NCI-H1436 treated with DMSO at 0.1 percent for 48 hours (cell line): ENCODE measurements around the gene UBE2B.
"Not testable (repeated sequence)": the region's sequence is repeated elsewhere in the genome, so short reads cannot be mapped to it uniquely, and the experiment has no call there.

Experiments
- DNase-seq: peaks from one replicate; lab custom pipeline; 2025; lab: John Stamatoyannopoulos, UW

Gene UBE2B

DNA sequence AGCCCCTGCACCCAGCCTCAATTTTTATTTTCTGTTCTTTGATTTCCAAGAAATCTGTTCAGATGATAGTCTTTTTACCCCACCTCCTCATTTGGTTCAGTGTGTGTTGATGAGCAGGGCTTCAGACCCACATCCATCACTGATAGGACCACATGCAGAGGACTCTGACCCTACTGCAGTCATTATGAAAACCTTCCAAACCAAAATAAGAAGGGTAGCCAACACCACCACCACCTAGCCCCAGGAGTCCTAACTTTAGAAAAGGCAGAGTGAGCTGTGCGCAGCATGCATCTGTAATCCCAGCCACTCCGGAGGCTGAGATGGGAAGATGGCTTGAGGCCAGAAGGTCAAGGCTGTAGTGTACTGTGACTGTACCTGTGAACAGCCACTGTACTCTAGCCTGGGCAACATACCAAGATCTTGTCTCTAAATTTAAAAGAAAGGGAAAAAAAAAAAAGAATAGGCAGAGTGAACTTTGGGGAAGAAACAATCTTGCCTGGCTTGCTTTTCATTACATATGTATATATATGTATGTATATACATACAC lies 27.3 kb downstream of the UBE2B start:
- DNase-seq = no peak

DNA sequence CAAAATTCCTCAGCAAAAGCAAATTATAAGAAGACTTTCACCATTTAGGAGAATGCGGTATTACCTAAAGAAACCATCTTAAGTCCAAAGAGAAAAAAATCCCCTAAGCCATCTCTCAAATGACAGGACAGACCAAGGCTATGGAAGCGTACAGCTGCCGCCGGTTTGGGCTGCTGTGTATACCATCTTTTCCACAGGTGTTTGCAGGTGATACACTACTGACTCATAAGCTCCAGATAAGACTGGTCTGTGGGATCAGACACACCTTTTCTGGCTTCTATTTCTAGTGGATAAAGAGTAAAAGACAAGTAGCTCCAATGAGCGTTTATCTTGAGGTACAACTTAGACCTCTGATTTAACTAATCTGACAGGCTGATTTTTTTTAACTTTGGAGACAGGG lies 32.6 kb downstream of the UBE2B start:
- DNase-seq = no peak

DNA sequence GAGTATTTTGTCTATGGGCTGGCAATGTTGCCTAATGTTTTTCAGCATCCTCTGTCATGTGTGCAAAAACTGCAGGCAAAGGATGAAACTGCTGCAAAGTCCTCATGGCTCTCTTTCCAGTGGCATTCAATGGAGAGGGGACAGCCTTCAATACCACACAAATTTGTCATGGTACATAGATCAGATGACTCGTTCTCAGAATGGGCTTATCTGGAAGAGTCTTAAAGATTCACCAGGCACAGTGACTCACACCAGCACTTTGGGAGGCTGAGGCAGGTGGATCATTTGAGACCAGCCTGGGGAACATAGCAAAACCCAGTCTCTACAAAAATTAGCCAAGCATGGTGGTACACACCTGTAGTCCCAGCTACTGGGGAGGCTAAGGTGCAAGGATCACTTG lies 35.0 kb downstream of the UBE2B start:
- DNase-seq = no peak

DNA sequence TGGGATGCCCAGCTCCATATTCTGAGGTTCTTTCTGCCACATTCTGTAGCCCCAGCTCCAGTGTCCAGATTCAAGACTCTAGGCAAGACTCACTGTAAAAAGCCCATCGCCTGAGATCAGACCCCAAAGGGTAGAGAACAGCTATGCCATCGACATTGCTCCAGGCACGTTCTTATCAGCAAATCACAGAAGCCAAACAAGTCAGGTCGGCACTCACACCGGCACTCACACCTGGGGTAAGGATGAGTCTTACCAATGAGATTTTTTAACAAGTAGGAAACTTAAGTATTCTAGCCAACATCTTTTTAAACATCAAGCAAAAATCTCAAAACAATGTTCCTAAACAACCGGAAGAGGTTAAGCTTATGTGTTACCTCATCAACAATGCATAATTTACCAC lies 38.0 kb downstream of the UBE2B start:
- DNase-seq = no peak

DNA sequence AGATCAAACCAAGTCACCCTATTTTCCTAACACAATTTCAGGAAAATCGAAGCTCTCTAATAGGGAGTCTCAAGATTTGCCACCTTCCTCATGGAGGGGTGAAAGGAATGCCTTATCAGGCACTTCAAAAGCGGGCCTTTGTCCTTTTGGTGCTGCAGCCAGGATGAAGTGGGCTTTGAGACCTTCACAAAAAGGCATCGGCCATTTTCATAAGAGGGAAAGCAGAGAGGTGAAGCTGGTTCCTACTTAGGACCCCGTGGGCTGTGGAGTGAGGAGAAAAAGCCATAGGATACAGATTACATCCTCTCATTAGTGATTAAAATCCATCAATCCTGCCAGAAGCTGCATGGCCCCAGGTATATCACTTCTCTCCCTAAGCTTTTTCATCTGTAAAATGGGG lies 39.5 kb downstream of the UBE2B start:
- DNase-seq = no peak

DNA sequence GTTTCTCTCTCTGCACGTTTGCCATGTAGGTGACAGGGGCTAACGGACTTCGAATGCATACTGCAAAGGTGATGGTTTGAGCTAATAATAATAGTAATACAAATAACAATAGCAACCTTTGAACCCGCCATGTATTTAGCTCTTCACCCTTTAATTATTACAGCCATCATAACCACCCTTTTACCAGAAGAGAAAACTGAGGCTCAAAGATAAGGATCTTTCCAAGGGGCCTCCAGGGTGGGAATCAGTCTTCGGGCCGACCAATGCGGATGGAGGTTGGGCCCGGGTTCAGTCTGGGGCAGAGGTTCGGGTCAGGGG lies 39.8 kb downstream of the UBE2B start:
- no peak for DNase-seq

DNA sequence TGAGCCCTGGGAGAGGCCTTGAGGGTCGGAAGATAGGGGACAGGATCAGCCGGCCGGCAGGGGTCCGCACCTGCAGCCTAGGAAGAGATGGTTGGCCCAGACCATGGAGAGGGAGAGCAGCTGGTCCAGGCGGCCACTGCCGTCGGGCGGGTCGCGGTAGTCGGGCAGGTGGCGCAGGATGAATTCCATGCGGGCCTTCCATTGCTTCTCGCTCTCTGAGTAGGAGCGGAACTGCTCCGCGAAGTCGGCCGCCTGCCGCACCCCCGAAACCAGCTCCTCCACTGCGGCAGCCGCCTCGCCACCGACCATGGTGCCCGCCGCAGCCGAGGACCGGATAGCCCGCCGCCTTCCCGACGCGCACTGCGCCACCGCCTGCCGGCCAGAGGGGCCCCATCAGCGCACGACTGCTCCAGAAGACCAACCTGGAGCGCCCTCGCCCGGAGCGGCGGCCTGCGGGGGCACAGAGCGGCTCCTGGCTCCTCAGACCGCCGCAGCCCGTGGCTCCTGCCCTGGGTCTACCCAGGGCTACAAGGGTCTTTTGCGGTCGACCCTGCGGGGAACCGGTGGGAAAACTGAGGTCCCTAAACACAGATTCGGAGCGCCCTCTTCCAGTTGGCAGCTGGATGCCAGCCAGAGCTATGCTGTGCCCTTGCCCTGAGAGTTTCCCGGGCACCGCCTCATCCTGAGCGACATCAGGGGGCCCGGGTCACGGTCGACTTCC lies 40.3 kb downstream of the UBE2B start, which contains the start of gene CDKN2AIPNL:
Gene CDKN2AIPNL (minus strand): TSS at position 336 of the 721 bp plus-strand sequence. CDS start 27 bp downstream, at position 309.
- DNase-seq = peak; percentile 54

DNA sequence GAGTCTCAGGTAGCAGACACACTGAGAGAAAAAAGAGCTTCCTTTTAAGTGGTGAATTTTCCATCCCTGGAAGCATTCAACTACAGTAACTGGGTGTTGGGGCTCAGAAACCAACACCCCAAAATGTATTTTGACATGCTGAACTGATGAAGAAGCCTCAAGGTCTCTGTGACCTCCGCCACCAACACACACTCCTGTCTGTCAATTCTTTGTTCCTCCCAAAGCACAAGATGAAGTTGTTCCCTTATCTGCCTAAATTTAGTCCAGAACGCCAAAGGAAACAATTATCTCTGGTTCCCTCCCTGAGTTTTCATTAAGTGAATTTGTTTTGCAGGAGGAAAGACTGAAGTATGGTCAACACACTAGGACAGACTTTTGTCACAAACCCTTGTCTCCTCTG lies 41.7 kb downstream of the UBE2B start:
- DNase-seq = no peak

DNA sequence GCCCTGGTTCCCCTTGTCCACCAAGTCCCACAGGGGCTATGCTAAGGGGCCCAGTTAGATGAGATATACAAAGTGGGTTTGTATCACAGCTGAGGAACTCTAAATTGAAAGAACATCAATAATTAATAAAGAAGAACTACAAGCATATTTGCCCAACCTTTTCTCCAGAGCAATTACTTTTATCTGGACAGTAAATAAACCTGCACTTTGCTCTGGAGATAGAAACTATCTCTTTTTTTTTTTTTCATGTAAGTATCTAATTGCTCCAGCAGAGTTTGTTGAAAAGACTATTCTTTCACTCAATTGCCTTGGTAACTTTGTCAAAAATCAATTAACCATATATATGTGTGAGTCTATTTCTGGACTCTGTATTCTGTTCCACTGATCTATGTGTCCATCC lies 46.3 kb downstream of the UBE2B start:
- DNase-seq = no peak

DNA sequence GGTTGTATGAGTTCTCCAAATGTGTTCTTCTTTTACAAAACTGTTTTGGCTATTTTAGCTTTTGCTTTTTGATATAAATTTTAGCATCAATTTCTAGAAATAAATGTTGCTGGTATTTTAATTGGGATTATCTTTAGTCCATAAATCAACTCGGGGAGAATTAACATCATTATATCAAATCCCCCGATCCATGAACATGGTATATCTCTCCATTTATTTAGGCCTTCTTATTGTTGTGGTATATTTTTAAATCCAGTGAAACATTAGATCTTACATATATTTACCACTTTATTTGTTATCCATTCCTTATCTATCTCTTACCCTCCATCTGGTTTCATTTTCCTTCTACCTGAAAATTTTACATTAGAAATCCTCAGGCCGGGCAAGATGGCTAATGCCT lies 47.6 kb downstream of the UBE2B start:
- no peak for DNase-seq

DNA sequence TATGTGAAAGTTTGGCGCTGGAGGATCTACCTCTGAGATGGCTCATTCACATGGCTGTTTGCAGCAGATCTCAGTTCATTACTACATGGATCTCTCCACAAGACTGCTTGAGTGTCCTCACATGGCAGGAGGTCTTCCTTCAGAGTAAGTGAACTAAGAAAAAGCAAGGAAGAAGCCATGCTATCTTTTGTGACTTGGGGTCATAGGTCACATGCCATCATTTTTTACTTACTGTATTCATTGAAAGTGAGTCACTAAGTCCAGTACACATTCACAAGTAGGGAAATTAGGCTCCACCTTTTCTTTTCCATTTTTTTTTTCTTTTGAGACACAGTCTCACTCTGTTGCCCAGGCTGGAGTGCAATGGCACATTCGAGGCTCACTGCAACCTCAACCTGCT lies 49.0 kb downstream of the UBE2B start:
- no peak for DNase-seq

DNA sequence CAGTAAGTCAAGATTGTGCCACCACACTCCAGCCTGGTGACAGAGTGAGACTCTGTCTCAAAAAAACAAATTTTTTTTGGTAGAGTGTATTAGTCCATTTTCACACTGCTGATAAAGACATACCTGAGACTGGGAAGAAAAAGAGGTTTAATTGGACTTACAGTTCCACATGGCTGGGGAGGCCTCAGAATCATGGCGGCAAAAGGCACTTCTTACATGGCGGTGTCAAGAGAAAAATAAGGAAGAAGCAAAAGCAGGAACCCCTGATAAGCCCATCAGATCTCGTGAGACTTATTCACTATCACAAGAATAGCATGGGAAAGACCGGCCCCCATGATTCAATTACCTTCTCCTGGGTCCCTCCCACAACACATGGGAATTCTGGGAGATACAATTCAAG lies 49.7 kb downstream of the UBE2B start:
- not testable (repeated sequence) for DNase-seq

DNA sequence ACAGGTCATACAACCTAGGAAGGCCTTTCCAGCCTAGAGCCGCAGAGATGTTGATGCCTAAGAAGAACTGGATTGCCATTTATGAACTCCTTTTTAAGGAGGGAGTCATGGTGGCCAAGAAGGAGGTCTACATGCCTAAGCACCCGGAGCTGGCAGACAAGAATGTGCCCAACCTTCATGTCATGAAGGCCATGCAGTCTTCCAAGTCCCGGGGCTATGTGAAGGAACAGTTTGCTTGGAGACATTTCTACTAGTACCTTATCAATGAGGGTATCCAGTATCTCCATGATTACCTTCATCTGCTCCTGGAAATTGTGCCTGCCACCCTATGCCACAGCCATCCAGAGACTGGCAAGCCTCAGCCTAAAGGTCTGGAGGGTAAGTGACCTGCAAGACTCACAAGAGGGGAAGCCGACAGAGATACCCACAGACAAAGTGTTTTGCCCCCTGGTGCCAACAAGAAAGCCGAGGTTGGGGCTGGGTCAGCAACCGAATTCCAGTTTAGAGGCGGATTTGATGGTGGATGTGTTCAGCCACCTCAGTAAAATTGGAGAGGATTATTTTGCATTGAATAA lies 51.5 kb downstream of the UBE2B start:
- no peak for DNase-seq

DNA sequence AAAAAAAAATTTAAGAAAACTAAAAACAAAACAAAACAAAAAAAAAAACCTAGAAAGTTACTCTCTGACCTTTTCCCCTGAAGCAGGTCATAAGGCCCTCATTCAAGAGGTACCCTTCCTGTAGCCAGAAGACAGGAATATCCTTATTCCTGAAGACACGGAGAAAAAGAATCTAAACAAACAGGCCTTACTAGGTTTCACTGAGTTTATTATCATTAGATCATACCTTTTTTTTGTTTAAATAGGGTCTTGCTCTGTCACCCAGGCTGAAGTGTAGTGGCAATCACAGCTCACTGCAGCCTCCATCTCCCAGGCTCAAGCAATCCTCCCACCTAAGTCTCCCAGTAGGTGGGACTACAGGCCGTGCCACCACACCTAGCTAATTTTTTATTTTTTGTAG lies 52.0 kb downstream of the UBE2B start:
- DNase-seq = no peak

DNA sequence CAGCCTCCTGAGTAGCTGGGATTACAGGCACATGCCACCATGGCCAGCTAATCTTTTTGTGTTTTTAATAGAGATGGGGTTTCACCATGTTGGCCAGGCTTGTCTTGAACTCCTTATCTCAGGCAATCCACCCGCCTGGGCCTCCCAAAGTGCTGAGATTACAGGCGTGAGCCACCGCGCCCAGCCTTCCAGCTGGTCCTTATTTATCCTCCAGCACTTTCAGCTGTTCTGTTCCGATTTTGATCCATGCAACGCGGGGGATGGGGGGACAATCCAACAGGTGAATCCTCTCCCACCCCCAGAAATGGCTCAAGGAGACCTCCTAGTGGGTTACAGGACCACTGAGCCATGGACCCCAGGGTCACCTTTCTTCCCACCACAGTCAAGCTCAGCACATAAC lies 55.0 kb downstream of the UBE2B start:
- no peak for DNase-seq

DNA sequence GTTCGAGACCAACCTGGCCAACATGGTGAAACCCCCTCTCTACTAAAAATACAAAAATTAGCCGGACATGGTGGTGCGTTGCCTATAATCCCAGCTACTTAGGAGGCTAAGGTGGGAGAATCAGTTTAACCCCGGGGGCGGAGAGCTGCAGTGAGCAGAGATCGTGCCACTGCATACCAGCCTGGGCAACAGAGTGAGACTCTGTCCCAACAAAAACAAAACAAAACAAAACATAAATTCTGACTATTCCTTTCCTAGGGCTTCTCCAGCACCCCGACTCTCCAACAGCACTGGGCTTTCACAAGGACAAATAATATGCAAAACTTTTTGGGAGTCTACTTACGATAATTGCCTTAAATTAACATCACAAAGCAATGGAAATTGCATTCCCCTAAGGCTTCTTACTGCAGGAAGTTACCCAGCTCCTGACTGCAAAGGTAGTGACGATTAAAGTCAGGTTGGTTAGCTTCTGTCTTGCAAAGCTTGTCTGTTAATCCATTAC lies 56.2 kb downstream of the UBE2B start:
- DNase-seq = peak; percentile 35

DNA sequence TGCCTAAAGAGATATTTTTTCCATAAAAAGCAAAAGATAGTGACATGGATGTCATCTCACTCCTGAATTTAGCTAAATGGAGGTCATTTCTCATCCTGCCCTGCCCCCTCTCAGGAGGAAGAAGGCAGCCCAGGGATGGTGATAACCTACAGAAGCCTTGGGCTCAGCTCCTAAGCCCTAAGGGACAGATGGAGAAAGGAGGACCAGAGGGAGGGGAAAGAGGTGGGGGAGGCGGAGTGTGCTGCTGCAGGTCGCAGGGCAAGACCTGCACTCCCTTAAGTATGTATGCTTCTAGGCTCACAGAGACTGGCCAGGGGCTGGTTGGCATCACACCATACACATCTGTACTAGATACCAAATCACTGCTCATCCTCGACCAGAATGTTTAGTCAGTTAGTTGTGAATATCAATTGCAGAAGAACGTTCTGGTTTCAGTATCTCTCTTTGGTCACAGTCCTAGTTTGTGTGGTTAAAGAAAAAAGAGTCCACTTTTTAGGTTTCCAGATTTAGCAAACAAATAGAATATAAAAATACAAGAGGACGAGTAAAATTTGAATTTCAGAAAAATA lies 58.7 kb downstream of the UBE2B start:
- DNase-seq = no peak

DNA sequence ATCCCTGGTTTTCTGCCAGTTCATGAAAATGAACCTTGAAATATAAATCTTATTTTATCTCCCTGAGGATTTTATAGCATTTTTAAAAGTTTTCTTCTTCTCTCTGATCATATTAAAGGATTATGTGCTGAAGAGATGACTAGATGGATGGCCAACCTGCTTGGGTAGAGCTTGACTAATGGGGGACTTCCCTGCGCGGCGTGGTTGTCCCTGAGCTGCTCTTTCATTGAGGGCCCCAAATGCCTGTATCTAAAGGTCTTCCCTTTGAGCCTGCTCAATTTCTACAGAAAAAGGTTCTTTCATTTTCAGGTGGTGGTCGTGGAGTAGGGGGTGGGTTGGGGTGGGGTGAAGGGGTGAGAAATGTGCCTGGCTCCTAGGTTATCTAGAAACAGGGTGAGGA lies 60.8 kb downstream of the UBE2B start:
- DNase-seq = no peak

DNA sequence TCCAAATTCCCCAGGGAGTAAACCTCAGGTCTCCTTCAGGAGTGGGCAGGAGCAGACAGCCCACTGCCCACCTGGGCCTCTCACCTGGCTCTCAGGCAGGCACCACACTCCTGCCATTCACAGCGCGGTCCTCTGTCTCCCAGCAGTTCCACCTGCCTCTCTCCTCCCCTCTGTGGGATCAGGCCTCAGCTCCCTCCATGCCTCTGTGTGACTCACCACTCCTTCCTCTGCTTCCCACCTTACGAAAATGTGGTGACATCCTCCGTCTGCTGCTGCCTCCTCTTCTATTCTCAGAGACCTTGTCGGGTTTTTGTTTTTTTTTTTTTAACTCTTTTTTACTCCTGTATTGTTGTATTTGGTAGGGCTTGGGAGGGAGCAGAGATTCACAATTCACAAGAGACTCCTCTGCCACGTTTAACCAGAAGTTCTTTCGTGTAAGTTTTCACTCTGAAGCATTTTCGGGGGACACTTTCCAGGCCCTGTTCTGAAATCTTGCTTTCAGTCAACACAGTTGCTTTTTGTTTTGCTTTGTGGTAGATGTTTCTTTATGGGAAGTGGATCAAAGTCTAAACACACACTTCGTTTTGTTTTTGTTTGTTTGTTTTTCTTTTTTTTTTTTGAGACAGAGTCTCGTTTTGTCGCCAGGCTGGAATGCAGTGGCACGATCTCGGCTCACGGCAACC lies 61.4 kb downstream of the UBE2B start:
- no peak for DNase-seq

DNA sequence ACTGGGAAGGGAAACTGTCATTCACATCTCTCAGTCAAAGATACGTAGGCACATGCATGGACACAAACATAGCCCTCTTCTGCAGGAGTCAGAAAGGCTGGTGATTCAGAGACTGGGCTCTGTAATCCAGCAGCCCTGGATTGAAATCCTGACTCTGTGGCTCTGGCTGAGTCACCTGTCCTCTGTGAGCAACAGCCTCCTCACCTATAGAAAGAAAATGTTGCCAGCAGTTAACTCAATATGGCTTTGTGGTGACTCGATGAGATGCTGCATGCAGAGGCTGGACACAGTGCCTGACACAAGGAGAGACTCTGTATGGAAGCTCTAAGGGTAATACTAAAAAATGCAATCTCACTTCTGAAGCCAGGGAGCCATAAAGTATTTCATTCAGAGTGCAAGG lies 64.2 kb downstream of the UBE2B start:
- no peak for DNase-seq

DNA sequence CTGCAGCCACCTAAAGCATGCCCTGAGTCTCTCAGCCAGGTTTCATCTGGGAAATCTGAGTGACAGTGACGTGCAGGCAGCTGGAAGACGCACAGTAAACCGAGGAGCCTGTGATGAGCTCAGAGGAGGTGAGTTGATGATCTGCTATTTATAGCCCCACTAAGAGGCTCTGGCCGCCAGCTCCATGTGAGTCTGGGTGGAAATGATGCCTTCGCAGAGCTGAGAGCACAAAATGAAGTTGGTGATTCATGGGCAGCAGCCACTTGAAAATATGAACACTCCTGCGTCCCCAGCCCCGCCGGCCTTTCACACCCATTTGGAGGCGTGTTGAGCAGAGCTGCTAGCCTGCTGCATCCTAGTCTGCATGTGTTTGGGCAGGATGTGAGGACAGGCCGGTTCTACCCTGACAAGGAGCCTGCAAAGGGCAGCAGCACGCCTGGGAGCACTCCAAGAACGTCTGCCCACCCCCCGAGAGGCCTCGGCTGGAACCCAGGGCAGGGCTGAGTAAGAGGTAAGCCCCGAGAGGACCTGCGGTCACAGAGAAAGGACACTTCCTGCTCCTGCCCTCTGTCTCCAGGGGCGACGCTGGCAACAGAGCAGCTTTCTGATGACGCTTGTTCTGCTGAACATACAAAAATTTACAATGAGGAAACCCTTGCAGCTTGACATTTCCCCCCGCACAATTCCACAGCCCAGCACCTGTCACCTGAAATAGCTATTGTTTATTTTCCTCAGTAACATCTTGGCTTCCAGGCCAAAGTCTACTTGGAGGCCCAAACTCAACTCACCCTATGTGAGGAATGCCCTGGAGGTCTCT lies 65.4 kb downstream of the UBE2B start:
- peak; percentile 43 for DNase-seq

DNA sequence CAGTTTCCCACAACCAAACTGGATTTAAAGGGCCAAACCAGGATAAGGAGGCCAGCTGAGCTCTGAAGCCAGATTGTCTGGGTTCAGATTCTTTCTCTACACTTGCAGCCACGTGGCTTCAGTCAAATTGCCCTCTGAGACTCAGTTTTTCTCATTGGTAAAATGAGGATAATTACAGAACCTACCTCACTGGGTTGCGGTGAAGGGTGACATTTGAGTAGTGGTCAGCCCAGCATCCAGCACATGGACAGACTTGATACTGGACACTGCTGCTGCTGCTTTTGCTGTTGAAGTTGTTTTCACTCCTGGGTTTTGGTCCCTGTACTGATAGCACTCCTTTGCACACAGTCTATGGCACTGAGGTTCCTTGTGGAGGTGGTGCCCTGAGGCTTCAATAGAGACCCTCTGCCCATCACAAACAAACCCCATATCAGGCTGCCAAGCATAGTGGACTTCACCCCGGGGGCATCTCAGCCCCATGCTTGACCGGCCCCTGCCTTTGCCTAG lies 66.0 kb downstream of the UBE2B start:
- no peak for DNase-seq
